Testis (tissue), 2 donors: ENCODE measurements around the gene RFX8.

Source experiments
- CTCF ChIP-seq, 3 experiments: fragments of 450-650 bp in 2 of 3; fragments of 200-600 bp in 1 of 3; sonication (generic) in 1 of 3; IDR thresholded peaks; one replicate each; pipeline ENCODE4 v1.5.1; 2016 to 2019; ENCODE audit warnings: antibody characterized with exemption in 3 of 3, mild to moderate bottlenecking in 2 of 3, moderate library complexity in 1 of 3
- POLR2A ChIP-seq: fragments of 450-650 bp; IDR thresholded peaks from one replicate; pipeline ENCODE4 v1.6.1; 2017; ENCODE audit warnings: antibody characterized with exemption, mild to moderate bottlenecking, moderate library complexity

- no peak for TF ChIP-seq CTCF (IDR thresholded peaks at IDR 0.05)
- no peak for TF ChIP-seq POLR2A
Measured at GRCh38 chr2:101480764-101481163, 5.9 kb upstream of the RFX8 start.
